Activated effector memory CD4-positive, alpha-beta T cell treated with Interleukin-2 at 50 U/mL for 16 hours (primary cell): ENCODE measurements around the gene VASH2.
"Not testable (repeated sequence)": the region's sequence is repeated elsewhere in the genome, so short reads cannot be mapped to it uniquely, and the experiment has no call there.

ENCODE experiments used
- DNase-seq: peaks from one replicate; pipeline ENCODE4 v3.0.0-alpha.2; 2020

Gene VASH2

DNA sequence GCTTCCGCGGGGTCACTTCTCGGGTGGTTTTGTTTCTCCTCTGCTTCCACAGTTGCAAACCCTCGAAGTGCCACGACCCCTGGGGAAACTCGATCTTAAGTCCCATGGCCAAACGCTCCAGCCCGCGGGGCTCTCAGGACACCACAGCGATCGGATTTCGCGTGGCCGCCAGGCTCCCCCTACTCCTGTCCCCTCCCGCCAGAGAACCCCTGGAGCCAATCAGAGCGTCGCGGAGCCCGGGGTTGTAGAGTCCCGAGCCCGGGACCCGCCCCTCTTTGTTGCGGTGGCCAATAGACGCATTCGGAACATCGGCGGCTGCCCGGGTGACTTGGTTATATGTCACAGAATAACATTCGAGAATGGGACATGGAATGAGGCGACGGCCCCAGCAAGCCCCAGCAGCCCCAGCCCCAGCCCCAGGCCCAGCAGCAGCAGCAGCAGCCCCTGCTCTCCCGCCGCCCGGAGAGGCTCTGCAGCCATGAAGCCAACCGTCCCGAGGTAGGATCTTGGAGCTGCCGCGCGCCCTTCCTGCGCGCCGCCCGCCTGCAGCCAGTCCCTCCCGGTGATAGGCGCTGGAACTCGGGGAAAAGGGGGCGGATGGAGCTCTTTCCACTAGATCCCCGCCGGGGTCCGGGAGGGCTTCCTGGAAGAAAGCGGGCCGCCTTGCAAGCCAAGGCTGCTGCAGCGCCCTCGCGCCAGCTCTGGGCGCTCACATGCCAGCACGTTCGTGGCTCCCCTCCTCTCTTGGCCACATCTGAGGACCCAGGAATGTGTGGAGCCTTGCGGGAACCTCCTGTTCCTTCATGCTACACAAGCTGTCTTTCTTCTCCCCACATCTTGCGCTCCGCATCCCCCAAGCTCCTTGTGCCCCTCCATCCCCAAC is at the start of gene VASH2:
Gene VASH2, plus strand, starts transcription at position 299 of the 883 bp plus-strand sequence. CDS start 1,002 bp downstream, outside the sequence.
- DNase-seq: peak; percentile 30

- no peak for DNase-seq
Observed at GRCh38 chr1:212901290-212901689, 49.1 kb upstream of the VASH2 start.

DNA sequence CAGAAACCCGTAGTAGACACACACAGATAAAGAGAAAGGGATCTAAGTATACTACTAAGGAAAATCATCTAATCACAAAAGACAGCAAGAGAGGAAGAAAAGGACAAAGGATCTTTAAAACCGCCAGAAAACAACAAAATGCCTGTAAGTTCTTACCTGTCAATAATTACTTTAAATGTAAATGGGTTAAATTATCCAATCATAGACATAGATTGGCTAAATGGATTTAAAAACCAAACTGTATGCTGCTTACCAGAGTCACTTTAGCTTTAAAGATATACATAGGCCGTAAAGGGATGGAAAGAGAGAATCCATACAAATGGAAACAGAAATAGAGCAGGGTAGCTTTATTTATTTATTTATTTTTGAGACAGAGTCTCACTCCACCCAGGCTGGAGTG is 48.3 kb upstream of the VASH2 start:
- DNase-seq: no peak

GRCh38 chr1:212903664-212904063 is 46.7 kb upstream of the VASH2 start:
- DNase-seq: no peak

DNA sequence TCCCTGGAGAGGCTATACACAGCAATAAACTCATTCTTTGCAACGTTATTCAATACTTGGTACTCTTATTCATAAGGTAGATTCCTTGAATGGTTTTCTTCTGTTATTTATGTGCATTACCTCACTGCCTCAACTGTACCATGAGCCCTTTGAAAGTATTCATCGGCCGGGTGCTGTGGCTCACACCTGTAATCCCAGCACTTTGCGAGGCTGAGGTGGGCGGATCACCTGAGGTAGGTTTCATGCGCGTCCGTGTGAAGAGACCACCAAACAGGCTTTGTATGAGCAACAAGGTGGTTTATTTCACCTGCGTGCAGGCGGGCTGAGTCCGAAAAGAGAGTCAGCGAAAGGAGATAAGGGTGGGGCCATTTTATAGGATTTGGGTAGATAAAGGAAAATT is 42.3 kb upstream of the VASH2 start:
- not testable (repeated sequence) for DNase-seq

- DNase-seq: no peak
Observed at GRCh38 chr1:212908971-212909370, 41.4 kb upstream of the VASH2 start.

- DNase-seq: no peak
Observed at GRCh38 chr1:212909652-212910063, 40.7 kb upstream of the VASH2 start.

GRCh38 chr1:212910213-212910612 is 40.1 kb upstream of the VASH2 start:
- not testable (repeated sequence) for DNase-seq

GRCh38 chr1:212913638-212914037 is 36.7 kb upstream of the VASH2 start:
- DNase-seq: not testable (repeated sequence)

GRCh38 chr1:212914110-212914509 is 36.2 kb upstream of the VASH2 start:
- DNase-seq: not testable (repeated sequence)

DNA sequence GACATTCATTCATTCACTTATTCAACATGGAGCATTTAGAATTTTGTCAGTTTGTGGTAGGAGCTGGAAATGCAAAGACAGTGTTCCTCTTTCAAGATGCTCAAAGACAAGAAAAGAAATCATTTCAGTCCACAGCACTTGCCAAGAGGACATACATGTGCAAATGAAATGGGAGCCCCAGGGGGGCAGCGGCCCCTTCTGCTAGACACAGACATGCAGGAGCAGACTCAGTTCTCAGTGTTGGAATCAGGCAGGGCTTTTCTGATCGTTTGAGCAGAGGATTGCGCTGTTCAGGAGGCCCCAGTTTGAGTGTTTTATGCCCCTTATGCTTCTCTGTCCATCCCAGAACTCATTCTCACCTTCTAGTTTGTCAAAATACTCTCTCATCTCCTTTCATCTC is 35.6 kb upstream of the VASH2 start:
- no peak for DNase-seq

DNA sequence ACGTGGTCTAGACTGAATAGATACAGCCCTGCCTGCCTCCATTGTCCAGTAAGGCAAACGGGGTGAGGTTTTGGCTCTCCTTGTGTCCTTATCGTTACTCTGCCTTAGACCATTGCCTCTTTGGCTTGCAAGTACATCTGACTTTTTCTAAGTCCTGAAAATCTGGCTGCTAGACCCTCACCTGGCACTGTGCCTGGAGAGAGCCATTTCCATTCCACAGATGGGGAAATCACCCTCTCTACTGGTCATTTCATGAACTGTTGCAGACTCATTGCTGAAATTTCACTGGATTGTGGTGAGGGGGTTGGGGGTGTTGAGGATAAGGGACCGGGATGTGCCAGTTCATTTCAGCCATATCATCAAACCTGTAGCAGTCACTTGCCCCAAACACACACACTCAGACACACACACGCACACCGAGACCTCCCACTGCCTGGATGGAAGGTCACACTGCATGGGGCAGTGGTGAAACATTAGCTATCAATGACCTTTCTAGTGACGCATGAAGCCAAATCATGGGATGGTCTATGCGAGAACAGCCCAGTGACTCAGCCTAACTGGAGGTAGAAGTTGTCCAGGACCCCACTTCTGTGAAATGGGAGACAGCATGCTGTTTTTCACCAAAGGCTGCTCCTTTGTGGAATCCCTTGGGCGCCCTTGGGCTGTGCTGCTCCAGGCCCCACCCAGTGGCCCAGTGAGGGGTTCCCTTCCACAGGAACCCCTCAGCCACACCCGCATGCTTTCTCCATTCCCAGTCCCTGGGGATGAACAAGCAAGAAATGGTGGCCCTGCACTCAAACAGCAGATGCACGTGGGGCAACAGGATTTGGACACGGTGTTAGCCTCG is 34.9 kb upstream of the VASH2 start:
- DNase-seq: no peak

DNA sequence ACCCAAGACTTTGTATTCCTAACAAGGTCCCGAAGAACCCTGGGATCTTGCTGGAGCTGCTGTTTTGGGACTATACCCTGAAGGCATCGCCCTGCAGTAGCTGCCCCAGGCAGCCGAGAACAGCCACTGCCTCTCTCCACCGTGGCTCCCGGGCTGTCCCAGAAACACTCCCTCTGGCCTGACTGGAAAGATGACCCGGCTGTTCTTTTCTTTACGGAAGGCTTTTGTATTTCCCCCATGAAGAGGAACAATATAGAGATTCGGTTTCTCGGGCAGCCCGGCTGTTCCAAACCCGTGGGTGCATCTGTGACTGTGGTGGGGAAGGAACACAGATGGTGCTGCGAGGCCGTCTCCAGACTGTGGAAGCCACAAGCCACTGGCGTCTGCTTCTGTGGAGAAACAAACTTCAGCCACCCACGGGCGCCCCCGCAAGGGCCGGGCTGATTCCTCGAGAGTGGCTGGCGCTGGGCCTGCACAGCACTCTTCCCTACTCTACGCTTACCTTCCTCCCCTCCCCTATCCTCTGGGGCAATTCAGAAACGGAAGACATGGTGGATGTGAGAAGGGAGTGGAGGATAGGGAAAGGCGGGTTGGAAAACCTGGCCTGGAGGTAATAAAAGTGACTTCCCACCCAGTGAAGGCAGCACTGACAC is 33.7 kb upstream of the VASH2 start:
- DNase-seq: no peak

- DNase-seq: no peak
Observed at GRCh38 chr1:212917134-212917485, 33.2 kb upstream of the VASH2 start.

GRCh38 chr1:212917858-212918257 is 32.5 kb upstream of the VASH2 start:
- no peak for DNase-seq

DNA sequence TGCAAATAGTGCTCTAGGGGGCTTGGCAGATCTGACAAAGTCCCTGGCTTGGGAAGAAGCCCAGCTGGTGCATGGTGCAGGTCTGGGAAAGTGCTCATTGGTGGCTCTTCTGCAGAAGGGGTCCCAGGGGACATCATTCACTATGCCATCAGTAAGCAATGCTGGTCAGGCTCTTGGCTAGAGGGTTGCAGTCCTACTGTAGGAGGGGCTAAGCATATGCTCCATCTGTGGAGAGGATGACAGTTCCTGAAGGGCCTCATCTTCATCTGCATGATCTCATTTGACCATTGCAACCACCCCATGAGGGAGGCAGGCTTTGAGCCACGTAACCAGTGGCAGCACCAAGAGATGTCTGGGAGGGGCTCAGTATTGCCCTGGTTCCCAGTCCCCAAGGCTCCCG is 31.5 kb upstream of the VASH2 start:
- DNase-seq: no peak

DNA sequence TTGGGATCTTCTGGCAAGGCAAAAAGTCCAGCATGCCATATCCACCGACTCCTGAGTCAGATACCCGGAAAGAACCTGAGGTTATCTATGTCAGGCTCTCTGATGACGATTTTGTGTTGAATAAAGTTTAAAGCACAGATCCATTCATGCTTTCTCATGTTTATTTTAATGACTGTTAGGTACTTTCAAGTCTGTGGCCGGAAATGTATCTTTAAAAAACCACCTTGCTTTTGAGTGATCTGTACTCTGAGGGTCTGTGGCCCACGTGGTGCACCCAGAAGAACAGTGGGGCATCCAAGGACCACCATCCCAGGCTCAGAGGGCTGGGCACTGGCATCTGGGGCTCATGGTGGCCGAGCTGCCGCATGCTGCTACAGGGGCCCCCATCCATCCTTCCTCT is 30.1 kb upstream of the VASH2 start:
- DNase-seq: no peak

DNA sequence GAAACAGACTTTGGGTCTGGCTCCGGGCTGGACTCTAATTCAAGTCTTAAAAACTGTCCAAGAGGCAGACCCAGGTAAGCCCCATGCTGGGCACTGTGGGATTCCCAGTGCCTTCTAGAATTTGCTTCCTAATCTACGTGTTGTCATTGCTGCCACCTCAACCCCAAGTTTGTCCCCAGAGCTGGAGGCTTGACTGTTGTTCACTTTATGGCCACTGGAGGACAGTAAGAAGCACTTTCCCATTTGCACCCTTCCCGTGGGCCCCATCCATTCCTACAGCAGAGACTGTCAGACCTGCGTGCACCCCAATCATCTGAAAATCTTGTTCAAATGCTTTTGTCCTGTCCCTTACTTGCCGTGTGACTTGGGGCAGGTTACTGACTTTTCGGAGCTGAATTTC is 29.4 kb upstream of the VASH2 start:
- no peak for DNase-seq

DNA sequence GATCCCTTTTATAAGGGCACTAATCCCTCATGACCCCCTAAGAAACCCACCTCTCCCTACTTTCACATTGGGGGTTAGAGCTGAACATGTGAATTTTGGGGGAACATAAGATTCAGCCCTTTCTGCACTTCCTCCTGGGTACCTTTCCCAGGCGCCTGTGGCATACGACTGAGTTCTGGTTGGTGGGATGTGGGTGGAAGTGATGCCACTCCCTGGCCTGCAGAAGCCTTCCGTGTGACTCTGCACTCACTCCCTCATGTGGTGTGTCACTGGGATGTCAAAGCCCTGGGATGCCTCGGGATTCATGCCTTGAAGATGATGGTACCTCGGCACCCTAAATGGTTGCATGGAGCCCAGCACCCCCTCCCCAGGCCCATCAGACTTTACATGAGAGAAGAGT is 28.3 kb upstream of the VASH2 start:
- DNase-seq: no peak

DNA sequence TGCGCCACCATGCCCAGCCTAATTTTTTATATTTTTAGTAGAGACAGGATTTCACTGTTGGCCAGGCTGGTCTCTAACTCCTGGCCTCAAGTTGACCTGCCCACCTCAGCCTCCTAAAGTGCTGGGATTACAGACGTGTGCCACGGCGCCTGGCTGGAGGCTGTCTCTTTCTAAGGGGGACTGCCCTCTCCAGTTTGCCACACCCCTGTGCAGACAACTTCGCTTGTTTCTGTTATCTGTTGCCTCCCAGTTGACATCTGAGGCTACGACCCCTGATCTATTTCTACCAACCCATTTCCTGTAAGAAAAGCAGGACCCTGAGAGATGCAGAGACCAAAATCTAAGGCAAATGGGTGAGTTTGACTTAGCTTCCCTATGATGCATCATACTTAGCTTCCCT is 24.0 kb upstream of the VASH2 start:
- DNase-seq: no peak

DNA sequence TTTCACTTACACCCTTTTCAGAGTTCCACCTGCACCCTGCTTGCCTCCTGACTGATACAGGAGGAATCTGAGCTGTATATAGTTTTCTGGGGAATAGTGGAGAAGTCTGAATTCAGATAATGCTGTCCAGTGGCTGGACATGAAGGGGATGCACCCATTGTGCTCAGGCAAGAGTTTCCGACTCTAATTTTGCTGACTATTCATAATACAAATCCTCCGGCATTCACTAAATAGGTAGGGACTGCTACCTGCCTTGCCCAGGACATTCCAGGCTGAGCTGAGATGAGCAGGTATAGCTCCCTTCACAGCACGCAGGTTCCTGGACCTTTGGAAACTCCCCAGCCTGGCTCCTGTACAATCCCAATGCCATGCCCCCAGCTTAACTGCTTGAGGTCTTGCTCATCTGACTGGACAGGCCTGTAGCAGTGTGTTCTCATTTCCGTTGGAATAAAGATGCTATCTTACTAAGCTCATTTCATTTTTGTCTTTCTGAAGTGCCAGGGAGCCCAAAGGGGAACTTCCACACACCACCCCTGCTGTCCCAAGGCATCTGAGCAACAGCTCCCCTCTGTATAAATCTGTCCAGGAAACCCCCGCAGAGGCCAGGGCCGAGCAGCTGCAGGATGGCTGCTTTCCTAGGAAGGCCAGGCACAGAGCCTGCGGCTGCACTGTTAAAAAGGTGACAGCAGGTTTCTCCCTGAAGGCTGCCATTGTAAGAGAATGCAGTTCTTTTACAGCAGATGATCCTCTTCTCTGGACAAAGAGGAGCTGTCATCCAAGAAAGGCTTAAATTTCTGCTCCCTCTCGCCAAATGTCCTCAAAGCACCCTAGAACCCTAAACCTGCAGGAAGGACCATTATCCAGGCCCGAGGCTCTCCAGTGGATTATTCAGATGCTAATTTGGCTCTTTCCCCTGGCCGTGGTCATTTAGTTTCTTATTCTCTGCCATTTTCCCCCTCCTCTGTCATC is 21.7 kb upstream of the VASH2 start:
- DNase-seq: no peak

- DNase-seq: no peak
Observed at GRCh38 chr1:212930986-212931678, 19.2 kb upstream of the VASH2 start.
